GM21737 (cell line): ENCODE measurements around the gene SEMA5A.

Experiments used
- ATAC-seq: cut with Tn5 transposase; IDR thresholded peaks from one replicate; pipeline ENCODE4 v1.9.1; 2021; ENCODE audit warnings: mild to moderate bottlenecking, moderate library complexity; ENCODE audit not compliant: unreplicated experiment

The SEMA5A gene

GRCh38 chr5:9090381-9091026 lies 455.4 kb downstream of the SEMA5A start:
- no peak for ATAC-seq

DNA sequence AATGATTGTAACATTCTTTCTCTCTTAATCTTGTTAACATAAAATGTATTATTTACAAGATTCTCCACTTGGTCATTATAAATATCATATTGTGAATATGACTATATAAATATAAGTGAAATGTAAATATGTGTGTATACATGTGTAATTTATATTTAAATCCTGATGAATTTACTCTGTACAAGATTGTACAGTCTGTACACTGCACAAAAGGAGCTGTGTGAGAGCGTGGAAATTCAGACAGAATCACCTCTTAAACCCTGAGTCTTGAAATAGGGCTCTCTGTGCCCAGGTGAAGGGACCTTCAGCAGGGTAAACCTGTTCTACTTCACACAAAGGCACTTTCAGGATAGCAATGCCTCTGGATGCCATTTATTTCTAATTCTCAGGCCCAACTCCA lies 456.0 kb downstream of the SEMA5A start:
- no peak for ATAC-seq

DNA sequence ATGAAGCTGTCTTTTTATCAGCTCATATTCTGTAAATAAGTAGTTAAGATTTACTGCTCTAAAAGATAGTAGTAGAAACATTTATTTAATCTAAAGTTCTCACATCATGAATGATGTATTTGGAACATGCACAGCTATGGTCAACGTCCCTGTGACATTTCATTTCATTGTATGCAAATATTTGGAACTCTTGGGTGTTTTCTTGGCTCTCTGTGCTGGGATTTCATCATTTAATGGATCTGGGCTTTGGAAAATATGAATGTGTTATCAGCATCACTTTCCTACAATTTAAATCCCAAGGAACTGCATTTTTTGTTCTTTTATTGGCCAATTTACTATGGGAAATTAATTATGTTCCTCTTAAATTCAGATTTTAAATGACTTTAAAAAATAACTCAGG lies 462.9 kb downstream of the SEMA5A start:
- no peak for ATAC-seq

- no peak for ATAC-seq
Observed at GRCh38 chr5:9072701-9073100, 473.2 kb downstream of the SEMA5A start.

GRCh38 chr5:9071524-9071923 lies 474.4 kb downstream of the SEMA5A start:
- ATAC-seq: no peak

GRCh38 chr5:9071074-9071473 lies 474.8 kb downstream of the SEMA5A start:
- no peak for ATAC-seq

- no peak for ATAC-seq
Observed at GRCh38 chr5:9069650-9070049, 476.2 kb downstream of the SEMA5A start.

DNA sequence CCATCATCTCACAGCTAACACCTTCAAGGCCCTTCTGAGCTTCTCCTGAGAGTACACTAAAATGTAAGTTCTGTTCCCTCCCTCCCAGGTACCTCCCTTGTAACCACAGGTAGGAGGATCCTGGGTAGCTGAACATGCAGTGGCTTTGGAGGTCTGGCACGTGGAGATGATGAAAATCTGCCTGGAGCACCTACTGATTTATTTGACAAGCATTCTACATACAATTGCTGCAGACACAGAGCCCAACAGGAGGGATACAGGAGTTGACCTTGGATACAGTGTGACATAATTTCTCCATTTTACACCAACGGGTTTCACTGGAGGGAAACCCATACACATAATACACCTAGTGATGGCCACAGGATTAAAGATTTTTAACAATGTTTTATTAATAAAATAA lies 478.7 kb downstream of the SEMA5A start:
- no peak for ATAC-seq

DNA sequence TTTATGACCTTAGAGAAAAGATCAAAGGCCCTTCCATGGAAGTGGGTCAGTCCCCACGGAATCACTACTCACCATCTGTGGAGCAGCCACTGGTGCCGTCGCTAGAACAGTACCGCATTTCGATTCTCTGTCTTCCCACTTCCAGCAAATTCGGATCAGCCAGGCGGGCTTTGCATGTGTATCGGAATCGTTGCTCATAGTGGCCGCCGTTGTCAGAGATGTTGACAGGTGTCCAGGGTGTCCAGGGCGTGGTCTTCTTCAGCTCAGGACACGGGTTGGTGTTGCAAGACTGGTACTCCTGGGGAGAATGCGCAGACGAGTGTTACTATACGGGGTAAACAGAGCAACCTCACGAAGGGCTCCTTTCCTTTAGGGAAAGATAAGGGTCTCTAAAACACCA lies 479.5 kb downstream of the SEMA5A start:
- no peak for ATAC-seq

DNA sequence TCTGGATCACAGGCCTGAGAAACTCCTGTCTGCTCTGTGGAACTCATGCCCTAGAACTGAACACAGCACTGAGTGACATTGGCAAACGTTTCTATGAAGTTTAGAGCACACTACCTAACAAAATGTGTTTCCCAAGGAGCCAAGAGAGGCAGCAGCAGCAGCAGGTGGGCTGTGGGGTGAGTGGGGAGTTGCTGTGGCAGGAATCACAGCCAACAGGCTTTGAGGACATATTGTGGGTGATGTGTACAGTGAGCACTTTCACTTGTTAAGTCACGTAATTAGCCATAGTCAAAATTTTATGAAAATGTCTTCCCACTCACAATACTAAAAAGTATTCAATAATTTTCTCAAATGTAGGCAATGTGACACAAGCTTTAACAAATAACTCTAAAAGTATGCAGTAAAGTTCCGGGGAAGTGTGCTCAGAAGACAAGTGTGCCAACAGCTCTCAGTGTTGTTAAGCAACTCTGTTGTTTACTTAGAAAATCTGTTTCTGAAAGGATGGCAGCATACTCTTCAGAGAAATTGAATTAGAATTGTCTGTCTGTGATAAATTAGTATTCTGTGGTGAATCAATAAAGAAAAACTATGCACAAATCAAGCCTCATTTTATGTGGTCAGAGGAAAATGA lies 482.1 kb downstream of the SEMA5A start:
- no peak for ATAC-seq

DNA sequence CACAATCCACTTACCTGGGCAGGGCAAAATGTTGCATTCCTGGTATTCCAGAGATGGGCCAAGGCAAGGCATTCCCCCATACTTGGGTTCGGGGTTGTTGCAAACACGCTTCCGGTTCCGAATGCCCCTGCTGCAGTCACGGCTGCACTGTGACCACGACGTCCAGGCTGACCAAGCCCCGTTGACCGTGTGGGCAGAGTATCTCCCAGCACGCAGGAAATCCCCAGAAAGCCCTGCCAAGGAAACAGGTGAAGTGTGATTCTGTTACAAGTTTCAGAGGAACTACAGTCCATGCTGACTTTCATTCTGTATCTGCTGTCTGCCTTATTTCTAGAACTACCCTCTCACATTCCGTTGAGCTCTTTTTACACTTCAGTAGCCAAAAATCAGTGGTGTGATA lies 483.0 kb downstream of the SEMA5A start:
- ATAC-seq: no peak

GRCh38 chr5:9059920-9060691 lies 485.8 kb downstream of the SEMA5A start:
- ATAC-seq: no peak

DNA sequence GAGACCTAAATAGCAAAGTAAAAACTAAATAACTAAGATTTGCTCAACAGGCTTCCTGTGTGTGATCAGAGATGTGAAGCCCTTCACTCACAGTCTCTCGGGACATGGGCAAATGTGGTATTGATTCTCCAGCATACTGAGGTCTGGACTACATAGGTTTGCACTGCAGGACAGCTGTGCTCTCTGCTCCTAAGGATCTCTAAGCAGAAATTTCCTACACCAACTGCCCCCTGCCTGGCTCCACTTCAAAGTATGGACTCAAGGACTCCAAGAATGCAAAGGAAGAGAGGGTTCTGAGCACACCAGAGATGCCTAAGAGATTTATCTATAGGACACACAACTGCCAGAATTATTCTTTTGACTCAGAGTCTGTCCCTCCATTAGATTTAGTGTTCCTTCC lies 487.2 kb downstream of the SEMA5A start:
- no peak for ATAC-seq

DNA sequence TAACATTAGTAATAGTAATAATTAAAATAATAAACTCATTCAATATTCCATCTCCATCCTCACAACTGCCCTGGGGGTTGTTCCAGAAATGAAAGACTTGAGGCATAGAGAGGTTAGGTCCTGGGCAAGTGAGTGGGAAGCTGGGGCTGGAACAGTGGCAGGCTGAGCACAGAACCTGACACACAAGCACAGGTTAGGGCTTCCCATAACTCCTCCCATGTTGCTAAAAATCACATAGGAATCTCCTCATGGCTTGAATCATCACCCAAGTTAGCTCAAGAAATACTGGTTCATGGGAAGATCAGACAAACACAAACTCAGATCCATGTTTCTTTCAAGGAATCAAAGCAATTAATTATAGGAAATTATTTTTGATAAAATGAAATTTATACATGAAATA lies 487.7 kb downstream of the SEMA5A start:
- no peak for ATAC-seq

GRCh38 chr5:9057406-9058000 lies 488.4 kb downstream of the SEMA5A start:
- ATAC-seq: no peak

DNA sequence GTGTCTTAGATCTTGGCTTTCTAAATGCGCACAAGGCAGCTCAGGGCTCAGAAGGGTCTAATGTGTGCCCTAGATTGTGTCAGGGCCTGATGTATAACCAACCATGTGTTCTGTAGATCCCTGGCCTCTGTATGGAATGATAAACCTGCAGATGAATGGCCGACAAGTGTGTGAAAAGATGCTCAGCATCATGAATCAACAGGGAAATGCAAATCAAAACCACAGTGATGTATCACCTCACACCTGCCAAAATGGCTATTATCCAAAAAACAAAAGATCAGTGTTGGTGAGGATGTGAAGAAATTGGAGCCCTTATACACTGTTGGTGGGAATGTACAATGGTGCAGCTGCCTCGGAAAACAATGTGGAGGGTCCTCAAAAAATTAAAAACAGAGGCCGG lies 489.8 kb downstream of the SEMA5A start:
- ATAC-seq: no peak

- no peak for ATAC-seq
Observed at GRCh38 chr5:9054821-9055589, 490.9 kb downstream of the SEMA5A start.

GRCh38 chr5:9054322-9054721 lies 491.6 kb downstream of the SEMA5A start:
- no peak for ATAC-seq

- ATAC-seq: no peak
Observed at GRCh38 chr5:9052421-9052820, 493.5 kb downstream of the SEMA5A start.

DNA sequence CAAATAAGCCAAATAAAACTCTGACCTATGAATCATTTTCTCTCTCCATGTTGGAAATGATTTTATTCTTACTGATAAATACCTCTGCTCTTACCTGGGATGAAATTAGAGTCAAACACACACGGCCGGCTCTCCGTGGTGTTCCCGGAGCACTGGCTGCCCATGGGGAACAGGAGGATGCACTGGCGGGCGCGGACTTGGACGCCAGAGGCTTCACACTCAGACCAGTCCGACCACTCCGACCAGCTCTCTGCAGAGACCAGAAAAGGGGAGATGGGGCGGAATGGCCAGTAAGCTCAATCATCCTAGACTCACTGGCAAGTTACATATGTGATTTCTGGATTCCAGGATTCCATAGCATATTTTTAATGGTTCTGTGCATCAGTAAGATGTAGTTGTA lies 494.1 kb downstream of the SEMA5A start:
- no peak for ATAC-seq

DNA sequence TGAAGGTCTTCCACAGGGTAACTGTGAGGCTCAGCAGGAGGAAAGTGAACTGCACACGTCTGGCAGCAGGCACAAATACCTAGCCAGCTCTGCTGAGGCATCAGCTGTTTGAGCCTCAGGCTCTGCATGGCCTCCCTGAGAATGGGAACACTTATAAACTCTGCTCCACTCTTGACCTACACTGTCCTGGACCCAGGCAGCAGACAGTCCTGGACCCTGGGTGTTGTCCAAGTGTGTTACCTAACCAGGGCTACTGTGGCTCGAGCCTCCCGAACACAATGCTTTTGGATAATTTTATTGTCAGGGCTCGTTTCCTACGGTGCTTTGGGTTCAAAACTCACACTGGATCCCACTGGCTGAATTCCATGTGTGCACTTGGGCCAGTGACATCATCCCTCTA lies 497.9 kb downstream of the SEMA5A start:
- ATAC-seq: no peak
